HT1080 (cell line): ENCODE data around the gene SPRYD4. TPM values are rescaled to one million over a fixed set of nuclear protein-coding genes. Genes with fewer than 3 reads are reported as not detected.
A peak's percentile ranks its signal among the peaks of the same experiment; 100 is the strongest.

Experiments used
- DNase-seq: peaks from one replicate; pipeline ENCODE4 v3.0.0-alpha.2; 2015; ENCODE audit warnings: low read depth
- total RNA-seq: library from RNA; depleted of rRNA; stranded (reverse); fragments of >200 nt; shearing (Covaris generic); gene quantifications from 2 replicates; pipeline ENCODE4 v1.2.3, GENCODE V29; 2014; rRNA removed

SPRYD4 gene
- total RNA-seq, 1 experiment from 2014 or later: 2.3 TPM

- DNase-seq: no peak
Measured at GRCh38 chr12:56520506-56520905, 52.1 kb downstream of the SPRYD4 start.

- no peak for DNase-seq
Measured at GRCh38 chr12:56521209-56521589, 52.8 kb downstream of the SPRYD4 start.

GRCh38 chr12:56521590-56522371, 53.4 kb downstream of the SPRYD4 start, which contains the start of gene RBMS2:
TSS of gene RBMS2 (plus strand) at chr12:56521820. CDS start at chr12:56522024, 204 bp downstream.
- peak; percentile 96 for DNase-seq

GRCh38 chr12:56522411-56523193, 54.2 kb downstream of the SPRYD4 start:
- peak; percentile 30 for DNase-seq

- no peak for DNase-seq
Measured at GRCh38 chr12:56528846-56529245, 60.5 kb downstream of the SPRYD4 start.

Other genes with a start within 250 kb of the SPRYD4 start
- 59.7 and 67.7 TPM in 2 replicates for gene RNF41, start 246.7 kb upstream of the SPRYD4 start, total RNA-seq
- 77.9 and 78.3 TPM in 2 replicates for gene NABP2, start 244.2 kb upstream of the SPRYD4 start, total RNA-seq
- gene SLC39A5, start 238.5 kb upstream of the SPRYD4 start, total RNA-seq: 0.71 TPM in 1 of 2 replicates, not detected in the other
- gene ANKRD52, start 210.2 kb upstream of the SPRYD4 start, total RNA-seq: 18.8 and 26.3 TPM in 2 replicates
- 18.3 and 19.4 TPM in 2 replicates for gene COQ10A, start 201.6 kb upstream of the SPRYD4 start, total RNA-seq
- gene CS, start 168.2 kb upstream of the SPRYD4 start, total RNA-seq: 122 and 174 TPM in 2 replicates
- 72.2 and 85.4 TPM in 2 replicates for gene CNPY2, start 152.6 kb upstream of the SPRYD4 start, total RNA-seq
- gene PAN2, start 134.6 kb upstream of the SPRYD4 start, total RNA-seq: 10.0 and 16.9 TPM in 2 replicates
- 0.43 TPM in 1 of 2 replicates, not detected in the other for gene IL23A, start 129.7 kb upstream of the SPRYD4 start, total RNA-seq
- gene STAT2, start 108.5 kb upstream of the SPRYD4 start, total RNA-seq: 32.7 and 33.1 TPM in 2 replicates
- not detected in 2 replicates for gene APOF, start 105.7 kb upstream of the SPRYD4 start, total RNA-seq
- 17.5 and 21.3 TPM in 2 replicates for gene TIMELESS, start 19.2 kb upstream of the SPRYD4 start, total RNA-seq
- not detected in 2 replicates for gene MIP, start 13.9 kb upstream of the SPRYD4 start, total RNA-seq
- gene GLS2, start 19.6 kb downstream of the SPRYD4 start, total RNA-seq: not detected in 2 replicates
- gene RBMS2, start 53.2 kb downstream of the SPRYD4 start, total RNA-seq: 30.9 and 33.3 TPM in 2 replicates
- 23.6 and 47.0 TPM in 2 replicates for gene BAZ2A, start 161.7 kb downstream of the SPRYD4 start, total RNA-seq
- 1,094 and 1,322 TPM in 2 replicates for gene ATP5F1B, start 177.4 kb downstream of the SPRYD4 start, total RNA-seq
- 124 and 305 TPM in 2 replicates for gene PTGES3, start 219.7 kb downstream of the SPRYD4 start, total RNA-seq